GM19035 (cell line): Measurements from ENCODE around the gene SSB.
"Not testable (repeated sequence)": the region's sequence is repeated elsewhere in the genome, so short reads cannot be mapped to it uniquely, and the experiment has no call there.

ENCODE experiments used
- ATAC-seq: cut with Tn5 transposase; IDR thresholded peaks from one replicate; pipeline ENCODE4 v1.9.1; 2021; ENCODE audit not compliant: unreplicated experiment

The SSB gene

DNA sequence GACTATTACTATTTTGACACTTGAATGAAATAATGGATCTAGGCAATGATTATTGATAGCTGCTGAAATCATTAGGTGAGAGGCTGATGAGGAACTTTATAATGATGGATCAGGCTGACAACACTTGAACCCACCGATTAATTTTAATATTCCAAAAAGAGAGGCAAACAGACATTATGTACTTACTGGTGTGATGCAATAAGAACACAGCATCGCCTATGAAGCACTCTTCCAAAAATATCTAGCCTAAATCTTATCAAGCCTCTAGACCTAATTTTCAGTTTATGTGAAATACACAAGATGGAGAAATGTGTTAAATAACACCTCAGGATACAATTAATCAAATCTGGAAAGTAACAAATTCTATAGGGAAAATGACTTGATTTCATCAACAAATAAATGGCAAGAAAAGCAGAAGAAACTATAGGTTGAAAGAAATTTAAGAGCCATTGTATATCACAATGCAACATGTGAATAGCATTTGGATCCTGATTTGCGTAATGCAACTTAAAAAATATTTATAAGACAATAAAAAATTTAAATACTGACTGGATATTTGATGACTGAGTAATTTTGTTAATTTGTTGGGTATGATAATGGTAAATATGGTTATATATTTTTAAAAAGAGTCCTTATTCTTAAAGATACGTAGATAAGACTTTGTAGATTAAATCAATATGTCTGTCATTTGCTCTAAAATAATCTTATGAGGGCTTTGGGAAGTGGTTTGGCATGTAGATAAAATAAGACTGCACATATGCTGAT lies 17.2 kb upstream of the SSB start:
- no peak for ATAC-seq

GRCh38 chr2:169782513-169782912 lies 16.2 kb upstream of the SSB start:
- ATAC-seq = no peak

- no peak for ATAC-seq
These were observed 8.1 kb upstream of the SSB start for GRCh38 chr2:169790581-169790980.

DNA sequence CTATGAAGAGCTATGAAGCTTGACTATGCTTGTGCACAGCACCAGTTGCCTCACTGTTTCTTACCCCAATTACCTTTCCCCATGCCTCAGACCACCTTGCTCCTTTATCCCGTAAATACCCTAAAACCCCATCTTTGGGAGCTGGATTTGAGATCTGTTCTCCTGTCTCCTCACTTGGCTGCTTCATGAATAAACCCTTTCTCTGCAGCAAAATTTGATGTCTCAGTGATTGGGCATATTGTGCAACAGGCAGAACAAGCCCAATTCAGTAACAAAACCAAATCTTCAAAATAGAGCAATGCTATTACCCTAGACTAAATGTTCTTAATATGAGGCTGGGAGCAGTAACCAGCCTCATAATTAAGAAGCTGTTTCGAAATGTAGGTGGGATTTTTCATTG lies 3.5 kb upstream of the SSB start:
- no peak for ATAC-seq

DNA sequence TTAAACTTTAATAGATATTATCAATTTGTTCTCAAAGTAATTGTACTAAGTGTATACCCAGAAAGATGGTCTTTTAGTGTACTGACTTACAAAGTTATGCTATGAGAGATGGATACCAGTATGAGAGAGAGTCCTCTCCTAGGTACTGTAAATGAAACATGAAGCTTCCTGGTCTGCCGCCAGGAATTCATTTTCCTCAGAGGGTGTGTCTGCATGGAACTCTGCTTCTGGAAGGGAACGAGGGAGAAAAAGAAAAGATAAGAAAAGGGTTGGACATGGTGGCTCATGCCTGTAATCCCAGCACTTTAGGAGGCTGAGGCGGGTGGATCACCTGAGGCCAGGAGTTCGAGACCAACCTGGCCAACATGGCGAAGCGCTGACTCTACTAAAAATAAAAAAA lies 2.2 kb upstream of the SSB start:
- ATAC-seq = no peak

DNA sequence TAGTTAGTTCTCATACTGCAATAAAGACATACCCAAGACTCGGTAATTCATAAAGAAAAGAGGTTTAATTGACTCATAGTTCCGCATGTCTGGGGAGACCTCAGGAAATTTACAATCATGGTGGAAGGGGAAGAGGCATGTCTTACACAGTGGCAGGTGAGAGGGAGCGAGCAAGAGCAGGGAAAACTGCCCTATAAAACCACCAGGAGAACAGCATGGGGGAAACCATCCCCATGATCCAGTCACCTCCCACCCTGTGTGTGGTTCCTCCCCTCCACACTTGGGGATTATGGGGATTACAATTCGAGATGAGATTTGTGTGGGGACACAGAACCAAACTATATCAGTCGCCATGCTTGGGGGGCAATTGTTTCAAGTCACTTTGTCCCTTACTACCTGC lies 1.1 kb upstream of the SSB start:
- ATAC-seq = no peak

DNA sequence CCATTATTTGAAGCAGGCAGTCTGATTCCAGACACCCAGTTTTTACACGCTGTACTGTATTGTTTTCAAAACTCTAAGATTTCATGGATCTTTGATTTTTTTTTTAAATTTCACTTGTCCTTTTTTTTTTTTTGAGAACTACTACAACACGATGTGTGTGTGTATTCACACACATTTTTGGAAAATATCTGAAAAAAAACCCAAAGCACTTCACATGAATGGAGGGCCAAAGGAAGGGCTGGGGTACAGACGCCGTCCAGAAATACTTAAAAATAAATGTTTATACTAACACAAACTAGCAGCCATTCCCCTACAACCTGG lies 314 bp upstream of the SSB start:
- ATAC-seq = peak; percentile 5

DNA sequence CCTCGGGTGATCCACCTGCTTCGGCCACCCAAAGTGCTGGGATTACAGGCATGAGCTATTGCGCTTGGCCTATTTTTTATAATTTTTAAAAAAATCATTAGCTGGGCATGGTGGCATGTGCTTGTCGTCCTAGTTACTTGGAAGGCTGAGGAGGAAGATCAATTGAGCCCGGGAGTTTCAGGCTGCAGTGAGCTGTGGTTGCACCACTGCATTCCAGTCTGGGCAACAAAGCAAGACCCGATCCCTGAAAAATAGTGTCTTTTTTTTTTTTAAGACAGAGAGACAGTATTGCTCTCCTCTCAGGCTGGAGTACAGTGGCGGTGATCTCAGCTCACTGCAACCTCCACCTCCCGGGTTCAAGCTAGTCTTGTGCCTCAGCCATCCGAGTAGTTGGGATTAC lies 4.8 kb downstream of the SSB start:
- no peak for ATAC-seq

GRCh38 chr2:169806586-169806985 lies 7.9 kb downstream of the SSB start:
- ATAC-seq = no peak

DNA sequence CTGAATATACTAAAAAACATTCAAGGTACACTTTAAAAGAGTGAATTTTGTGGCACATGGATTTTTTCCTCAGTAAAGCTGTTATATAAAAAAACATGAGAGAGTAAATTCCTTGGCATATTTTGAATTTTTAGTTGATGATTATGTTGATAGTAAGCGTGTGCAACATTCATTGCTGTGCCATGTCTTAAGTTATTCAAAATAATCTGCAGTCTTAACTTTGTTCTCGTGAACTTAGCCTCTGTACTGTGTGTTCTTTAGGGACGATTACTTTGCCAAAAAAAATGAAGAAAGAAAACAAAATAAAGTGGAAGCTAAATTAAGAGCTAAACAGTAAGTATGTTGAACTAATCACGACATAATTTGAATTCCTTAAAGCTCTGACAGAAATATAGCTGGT lies 9.6 kb downstream of the SSB start:
- no peak for ATAC-seq

DNA sequence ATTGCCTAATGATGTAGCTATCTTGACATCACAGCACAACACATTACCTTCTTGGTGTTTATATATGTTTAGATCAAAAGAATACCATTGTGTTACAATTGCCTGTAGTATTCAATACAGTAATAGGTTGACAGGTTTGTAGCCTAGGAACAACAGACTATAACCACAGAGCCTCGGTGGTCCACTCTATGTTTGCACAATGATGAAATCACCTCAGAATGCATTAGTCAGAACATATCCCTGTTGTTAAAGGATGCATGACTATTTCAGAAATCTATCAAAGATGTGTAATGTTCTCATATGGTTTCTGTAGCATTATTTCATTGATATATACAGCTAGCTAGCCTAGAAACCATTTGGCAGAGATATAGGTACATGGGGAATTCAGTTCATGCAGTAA lies 17.2 kb downstream of the SSB start:
- ATAC-seq = no peak

- not testable (repeated sequence) for ATAC-seq
These were observed 18.3 kb downstream of the SSB start for GRCh38 chr2:169816961-169817360.

GRCh38 chr2:169817369-169817768 lies 18.7 kb downstream of the SSB start:
- not testable (repeated sequence) for ATAC-seq

DNA sequence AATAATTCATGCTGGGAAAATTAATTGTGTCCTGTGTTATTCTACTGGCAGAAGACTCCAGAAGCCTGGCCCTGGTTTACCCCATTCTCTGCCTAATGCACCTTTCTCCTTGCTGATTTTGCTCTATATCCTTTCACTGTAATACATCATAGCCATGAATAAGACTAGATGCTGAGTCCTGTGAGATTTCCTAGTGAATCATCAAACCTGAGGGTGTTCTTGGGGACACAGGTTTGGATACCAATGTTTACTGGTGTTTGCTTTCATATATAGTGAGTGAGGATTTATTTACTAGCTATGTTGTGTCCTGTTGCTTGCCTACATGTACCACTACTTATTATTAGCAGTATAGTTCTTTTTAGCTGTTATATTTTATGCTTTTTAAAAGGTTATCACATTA lies 19.6 kb downstream of the SSB start:
- ATAC-seq = no peak

- ATAC-seq = no peak
These were observed 20.4 kb downstream of the SSB start for GRCh38 chr2:169819106-169819505.

DNA sequence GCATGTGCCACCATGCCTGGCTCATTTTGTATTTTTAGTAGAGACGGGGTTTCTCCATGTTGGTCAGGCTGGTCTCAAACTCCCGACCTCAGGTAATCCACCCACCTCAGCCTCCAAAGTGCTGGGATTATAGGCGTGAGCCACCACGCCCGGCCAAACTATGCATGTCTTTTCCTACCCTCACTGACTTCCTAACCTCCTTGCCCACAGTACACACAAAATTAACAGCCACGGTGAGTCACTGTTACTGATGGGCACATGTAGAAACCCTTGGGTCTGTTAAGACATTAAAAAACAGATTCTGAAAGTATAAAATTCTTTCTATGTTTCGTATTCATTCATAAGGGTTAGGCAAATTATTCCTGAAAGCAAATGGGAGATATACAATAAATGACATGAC lies 21.4 kb downstream of the SSB start:
- not testable (repeated sequence) for ATAC-seq

DNA sequence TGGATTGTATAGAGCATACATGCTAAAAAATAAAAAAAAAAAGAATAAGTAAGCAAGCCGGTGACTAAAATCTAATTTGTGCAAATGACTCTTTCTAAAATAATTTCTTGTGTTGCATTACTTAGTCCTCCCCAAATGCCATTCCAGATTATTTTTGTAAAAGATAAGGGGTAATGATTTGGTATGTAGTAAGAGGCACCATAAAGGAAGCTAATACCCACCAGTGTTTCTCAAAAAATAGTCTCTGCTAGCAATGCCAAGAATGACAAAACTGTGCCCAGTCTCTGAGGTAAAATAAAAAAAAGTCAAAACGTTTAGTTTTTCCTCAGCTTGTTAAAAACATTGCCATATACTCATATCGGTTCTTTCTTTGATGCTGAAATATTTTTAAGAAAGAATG lies 23.4 kb downstream of the SSB start:
- no peak for ATAC-seq

- ATAC-seq = no peak
These were observed 24.2 kb downstream of the SSB start for GRCh38 chr2:169822785-169823392.

GRCh38 chr2:169823996-169824372 lies 25.3 kb downstream of the SSB start:
- no peak for ATAC-seq

DNA sequence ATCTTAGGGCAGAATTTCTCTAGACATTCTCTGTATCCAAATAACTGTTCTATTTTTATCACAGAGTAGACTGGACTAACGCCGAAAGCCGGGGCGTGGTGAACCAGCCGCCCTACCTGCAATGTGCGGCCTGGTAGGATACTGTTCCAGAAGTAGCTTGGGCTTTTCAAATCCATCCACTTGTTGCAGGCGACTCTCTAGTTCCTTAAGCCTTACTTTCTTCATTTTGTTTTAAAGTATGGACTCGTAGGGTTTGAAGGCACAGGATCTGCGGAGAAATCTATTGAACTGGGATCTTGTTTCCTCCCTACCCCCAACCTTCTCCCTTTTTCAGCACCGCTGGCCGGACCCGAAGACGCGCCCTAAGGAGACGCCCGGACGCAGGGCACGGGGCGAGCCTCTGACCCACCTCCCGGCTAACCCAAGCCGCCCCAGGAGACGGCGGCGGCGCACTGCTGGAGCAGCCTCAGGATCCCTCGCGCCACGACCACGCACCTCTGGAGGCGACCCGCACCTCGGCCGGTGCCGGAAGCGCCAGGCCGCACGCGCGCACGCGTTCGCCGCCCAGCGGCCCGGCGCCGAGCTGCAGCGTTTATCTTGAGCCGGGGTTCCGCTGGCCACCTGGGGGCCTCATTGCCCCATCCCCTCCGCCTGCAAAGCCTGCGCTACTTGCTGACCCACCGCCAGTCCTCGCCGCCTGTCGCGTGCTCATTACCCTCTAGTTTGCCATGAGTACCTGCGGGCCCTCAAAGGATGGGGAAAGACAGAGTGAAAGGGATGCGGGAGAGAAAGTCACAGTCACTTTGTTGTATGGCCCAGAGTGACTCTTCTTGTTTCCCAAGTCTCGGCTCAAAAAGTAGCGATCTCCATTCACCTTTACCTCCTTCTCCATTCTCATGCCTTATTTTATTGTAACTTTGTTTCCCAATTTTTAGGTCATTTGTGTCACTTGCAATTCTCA lies 26.0 kb downstream of the SSB start, which contains the start of gene METTL5:
Gene METTL5 (minus strand): TSS at position 533 of the 961 bp plus-strand sequence. CDS start 308 bp downstream, at position 225.
- peak; percentile 61 for ATAC-seq

DNA sequence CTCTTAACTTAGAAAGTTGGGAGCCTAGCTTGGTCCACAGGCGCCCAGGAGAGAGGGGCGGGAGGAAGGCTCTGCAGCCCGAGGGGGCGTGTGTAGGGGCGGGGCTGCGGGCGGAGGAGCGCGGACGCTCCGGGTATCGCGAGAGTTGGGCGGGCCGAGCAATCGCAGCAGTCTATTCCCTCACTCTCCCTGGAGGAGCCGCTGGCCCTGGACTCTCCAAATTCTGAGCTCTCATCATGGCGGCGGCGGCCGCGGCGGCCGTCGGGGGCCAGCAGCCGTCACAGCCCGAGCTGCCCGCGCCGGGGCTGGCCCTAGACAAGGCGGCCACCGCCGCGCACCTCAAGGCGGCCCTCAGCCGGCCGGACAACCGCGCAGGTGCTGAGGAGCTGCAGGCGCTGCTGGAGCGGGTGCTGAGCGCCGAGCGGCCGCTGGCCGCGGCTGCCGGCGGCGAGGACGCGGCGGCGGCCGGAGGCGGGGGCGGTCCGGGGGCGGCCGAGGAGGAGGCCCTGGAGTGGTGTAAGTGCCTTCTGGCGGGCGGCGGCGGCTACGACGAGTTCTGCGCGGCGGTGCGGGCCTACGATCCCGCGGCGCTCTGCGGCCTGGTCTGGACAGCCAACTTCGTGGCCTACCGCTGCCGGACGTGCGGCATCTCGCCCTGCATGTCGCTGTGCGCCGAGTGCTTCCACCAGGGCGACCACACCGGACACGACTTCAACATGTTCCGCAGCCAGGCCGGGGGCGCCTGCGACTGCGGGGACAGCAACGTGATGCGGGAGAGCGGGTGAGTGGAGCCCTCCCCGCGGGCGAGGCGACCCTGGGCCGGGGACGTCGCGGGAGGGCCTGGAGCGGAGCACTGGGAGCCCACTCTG lies 28.8 kb downstream of the SSB start, which contains the start of gene UBR3:
Gene UBR3 (plus strand): TSS at position 183 of the 869 bp plus-strand sequence. CDS start 54 bp downstream, at position 237.
- peak; percentile 75 for ATAC-seq
